Karpas-422 (cell line): Measurements from ENCODE around the gene NSUN4. TPM values are rescaled to one million over a fixed set of nuclear protein-coding genes. Genes with fewer than 3 reads are reported as not detected.

Experiments
- DNase-seq: peaks from one replicate; pipeline ENCODE4 v3.0.0-alpha.2; 2015
- H2AFZ ChIP-seq: fragments of 200-600 bp; sonication (generic); 2 replicates; pipeline ENCODE4 v1.6.1; 2014; ENCODE audit warnings: antibody characterized with exemption, low read length, mixed read lengths
- H3K27ac ChIP-seq: fragments of 200-600 bp; sonication (generic); 2 replicates; pipeline ENCODE4 v1.5.1; 2014; ENCODE audit warnings: mild to moderate bottlenecking, low read length, moderate library complexity
- H3K27me3 ChIP-seq: fragments of 200-600 bp; sonication (generic); 2 replicates; pipeline ENCODE4 v1.6.1; 2014; ENCODE audit warnings: low read length, mixed read lengths
- H3K36me3 ChIP-seq: fragments of 200-600 bp; sonication (generic); 2 replicates; pipeline ENCODE4 v1.6.1; 2014; ENCODE audit warnings: low read length, mixed read lengths; ENCODE audit not compliant: insufficient read depth
- H3K4me1 ChIP-seq: fragments of 200-600 bp; sonication (generic); 2 replicates; pipeline ENCODE4 v1.6.1; 2014; ENCODE audit warnings: mild to moderate bottlenecking, low read length, mixed read lengths
- H3K4me2 ChIP-seq: fragments of 200-600 bp; sonication (generic); 2 replicates; pipeline ENCODE4 v1.6.1; 2014; ENCODE audit warnings: low read length, low read depth, mild to moderate bottlenecking; ENCODE audit not compliant: poor library complexity, severe bottlenecking
- H3K4me3 ChIP-seq: fragments of 200-600 bp; sonication (generic); 2 replicates; pipeline ENCODE4 v1.5.1; 2014; ENCODE audit warnings: mild to moderate bottlenecking, antibody characterized with exemption, low read length, mixed read lengths
- H3K79me2 ChIP-seq: fragments of 200-600 bp; sonication (generic); 2 replicates; pipeline ENCODE4 v1.6.1; 2014; ENCODE audit warnings: mild to moderate bottlenecking, low read length, mixed read lengths
- H3K9ac ChIP-seq: fragments of 200-600 bp; sonication (generic); 2 replicates; pipeline ENCODE4 v1.6.0; 2014; ENCODE audit warnings: low read length
- H3K9me2 ChIP-seq: fragments of 200-600 bp; sonication (generic), shearing (Covaris generic); replicated peaks from 2 replicates; pipeline ENCODE4 v1.6.0; 2014; ENCODE audit warnings: mild to moderate bottlenecking, low read length, moderate library complexity; ENCODE audit not compliant: insufficient read depth
- H3K9me3 ChIP-seq: fragments of 300-700, 200-600 bp; sonication (generic); 2 replicates; pipeline ENCODE4 v1.6.1; 2014; ENCODE audit warnings: low read length, mixed read lengths
- H4K20me1 ChIP-seq: fragments of 200-600 bp; sonication (generic); 2 replicates; pipeline ENCODE4 v1.6.1; 2014; ENCODE audit warnings: mild to moderate bottlenecking, antibody characterized with exemption, low read length, low read depth; ENCODE audit not compliant: insufficient read depth
- total RNA-seq: library from RNA; depleted of rRNA; stranded (reverse); fragments of >200 nt; shearing (Covaris generic); gene quantifications from 2 replicates; pipeline ENCODE4 v1.2.3, GENCODE V29; 2014; ENCODE audit warnings: low replicate concordance; rRNA removed

The NSUN4 gene
- total RNA-seq: 15.9 and 27.1 TPM in 2 replicates

DNA sequence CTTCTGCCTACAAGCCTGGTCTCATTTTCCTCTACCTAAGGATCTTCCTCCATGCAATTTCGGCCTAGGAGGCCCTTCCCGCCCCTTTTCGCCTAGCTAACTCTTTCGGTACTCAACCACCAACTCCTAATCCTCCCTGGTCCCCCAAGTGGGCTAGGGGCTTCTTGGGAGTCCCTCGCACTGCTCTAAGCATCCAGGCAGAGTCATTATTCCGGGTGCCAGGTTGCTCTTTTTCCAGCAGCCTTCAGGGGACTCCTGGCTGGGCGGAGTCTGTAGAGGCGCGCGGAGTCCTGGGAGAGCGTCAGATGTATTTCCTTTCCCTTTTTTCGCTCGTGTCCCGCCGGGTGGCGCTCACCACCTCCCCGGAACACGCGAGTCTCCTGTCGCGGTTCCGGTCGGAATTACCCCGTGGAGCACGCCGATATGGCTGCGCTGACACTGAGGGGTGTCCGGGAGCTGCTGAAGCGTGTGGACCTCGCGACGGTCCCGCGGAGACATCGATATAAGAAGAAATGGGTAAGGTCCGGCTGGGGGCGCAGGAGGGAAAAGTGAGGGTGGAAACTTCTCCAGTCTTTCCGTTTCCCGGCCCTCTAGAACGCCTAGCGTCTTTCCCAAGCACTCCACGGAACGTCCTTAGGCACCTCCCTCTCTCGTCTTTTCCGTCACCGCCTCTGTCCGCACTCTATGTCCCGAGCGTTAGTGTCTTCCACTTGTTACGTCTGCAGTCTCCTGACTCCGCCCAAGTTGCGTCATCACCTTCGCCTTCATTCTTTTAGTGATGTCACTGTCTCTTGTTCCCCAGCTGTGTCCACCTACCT is at the start of gene NSUN4:
Gene NSUN4, plus strand, starts transcription at position 404 of the 818 bp plus-strand sequence. Its CDS starts 20 bp downstream, at position 424.
- Histone ChIP-seq H3K4me1 (peaks cover 24% of the 10 kb centered on the region), H3K9me2 (no peaks in the 10 kb centered on the region), H2AFZ (peak within 1 kb of the TSS; percentile 82; the same call in 1 of the 2 replicates), H3K79me2 (peaks cover 26% of the 10 kb centered on the region), H3K36me3 (peaks cover 3% of the 10 kb centered on the region; the same call in 1 of the 2 replicates), H4K20me1 (peaks cover 7% of the 10 kb centered on the region; the same call in 1 of the 2 replicates), H3K4me2 (peak within 1 kb of the TSS; percentile 90), H3K9ac (peak within 1 kb of the TSS; percentile 97), H3K9me3 (no peaks in the 10 kb centered on the region), H3K27me3 (no peaks in the 10 kb centered on the region), H3K27ac (peak within 1 kb of the TSS; percentile 77), H3K4me3 (peak within 1 kb of the TSS; percentile 82)
- DNase-seq: peak; percentile 95

DNA sequence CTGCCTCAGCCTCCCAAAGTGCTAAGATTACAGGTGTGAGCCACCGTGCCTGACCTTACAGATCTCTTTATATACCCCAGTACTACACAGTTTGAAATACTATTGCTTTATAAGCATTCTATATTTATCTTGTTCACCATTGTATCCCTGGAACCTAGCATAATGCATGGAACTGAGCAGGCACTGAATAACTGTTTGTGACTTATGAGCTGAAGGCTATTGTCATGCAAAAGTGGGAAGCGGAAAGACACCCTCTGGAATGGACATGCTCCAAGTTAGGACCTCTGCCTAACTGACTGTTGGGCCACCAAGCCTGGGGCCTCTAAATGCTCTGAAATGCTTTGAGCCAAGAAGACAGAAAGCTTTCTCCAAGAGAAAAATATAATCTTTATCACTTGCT is 45.3 kb upstream of the NSUN4 start:
- H4K20me1 ChIP-seq: no peaks in the 10 kb centered on the region
- no peak for DNase-seq
- H3K27me3 ChIP-seq: no peaks in the 10 kb centered on the region
- no peak overlapping the region for H2AFZ ChIP-seq
- H3K79me2 ChIP-seq: peaks cover 35% of the 10 kb centered on the region
- no peaks in the 10 kb centered on the region for H3K9me3 ChIP-seq
- H3K9ac ChIP-seq: no peak overlapping the region
- H3K27ac ChIP-seq: no peak overlapping the region
- H3K9me2 ChIP-seq: no peaks in the 10 kb centered on the region
- H3K36me3 ChIP-seq: peaks cover 28% of the 10 kb centered on the region
- H3K4me3 ChIP-seq: no peak overlapping the region
- H3K4me2 ChIP-seq: no peak overlapping the region
- peaks cover under 1% of the 10 kb centered on the region; the same call in 1 of the 2 replicates for H3K4me1 ChIP-seq

DNA sequence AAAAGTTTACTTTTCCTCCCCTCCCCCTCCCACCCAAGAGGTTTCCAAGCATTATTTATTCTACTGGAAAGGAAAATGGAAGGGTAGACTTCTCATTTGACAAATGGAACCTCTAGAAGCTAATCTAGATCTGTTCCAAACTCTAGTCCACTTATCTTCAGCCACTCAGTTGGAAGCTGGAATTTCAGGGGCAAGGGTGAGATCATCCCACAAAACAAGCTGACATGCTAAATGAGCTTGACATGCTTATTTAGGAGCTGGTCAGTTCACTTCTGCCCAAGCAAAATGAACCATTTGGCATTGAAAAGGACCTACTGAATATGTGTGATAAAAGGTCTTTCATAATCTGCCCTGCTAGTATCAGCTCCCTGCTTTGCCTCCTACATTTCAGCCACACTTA is 42.2 kb upstream of the NSUN4 start:
- no peak overlapping the region for H3K4me3 ChIP-seq
- H3K36me3 ChIP-seq: peaks cover 28% of the 10 kb centered on the region
- no peak overlapping the region for H3K4me2 ChIP-seq
- H3K9me3 ChIP-seq: no peaks in the 10 kb centered on the region
- no peaks in the 10 kb centered on the region for H3K9me2 ChIP-seq
- no peaks in the 10 kb centered on the region for H3K27me3 ChIP-seq
- no peaks in the 10 kb centered on the region for H4K20me1 ChIP-seq
- H3K4me1 ChIP-seq: peaks cover 12% of the 10 kb centered on the region
- H3K79me2 ChIP-seq: peaks cover 61% of the 10 kb centered on the region
- no peak overlapping the region for H3K27ac ChIP-seq
- H2AFZ ChIP-seq: no peak overlapping the region
- DNase-seq: no peak
- no peak overlapping the region for H3K9ac ChIP-seq

DNA sequence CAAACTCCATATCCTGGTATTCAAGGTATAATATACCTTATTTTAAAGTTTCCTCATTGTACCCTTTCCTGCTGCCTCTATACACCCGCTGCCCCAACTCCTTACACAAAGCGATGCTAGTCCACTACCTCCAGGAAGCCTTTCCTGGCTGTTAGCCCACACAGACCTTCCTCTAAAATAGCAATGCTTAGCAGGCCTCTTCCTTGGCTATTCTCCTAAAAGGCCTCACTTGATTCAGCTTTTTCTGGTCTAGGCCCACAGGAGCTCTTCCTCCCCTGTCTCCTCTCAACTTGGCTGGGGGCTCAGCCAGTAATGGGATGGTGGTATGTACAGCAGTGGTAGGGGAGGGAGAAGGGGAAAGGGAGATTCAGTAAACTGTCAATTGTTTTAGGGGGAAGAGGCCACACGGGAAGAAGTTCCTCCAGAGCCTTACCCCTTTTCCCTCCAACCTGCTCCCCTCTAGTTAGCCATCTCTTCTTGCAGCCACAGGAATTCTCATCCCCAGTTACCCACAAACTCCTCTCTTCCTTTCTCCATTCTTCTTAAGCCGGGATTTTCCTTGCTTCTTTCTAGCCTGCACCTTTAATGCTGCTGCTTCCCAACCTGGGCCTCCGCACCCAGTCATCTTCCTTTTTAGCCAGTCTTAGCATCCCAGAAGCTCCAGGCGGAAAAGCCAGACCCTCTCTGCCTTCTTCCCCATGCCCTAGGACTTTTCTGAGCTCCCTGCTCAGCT is 39.8 kb upstream of the NSUN4 start:
- Histone ChIP-seq H3K27ac (peak overlapping the region; percentile 76), H3K9ac (peak overlapping the region; percentile 98), H3K36me3 (peaks cover 23% of the 10 kb centered on the region), H3K9me2 (no peaks in the 10 kb centered on the region), H4K20me1 (peaks cover 7% of the 10 kb centered on the region; the same call in 1 of the 2 replicates), H3K27me3 (no peaks in the 10 kb centered on the region), H3K79me2 (peaks cover 84% of the 10 kb centered on the region), H3K4me3 (peak overlapping the region; percentile 78), H3K9me3 (no peaks in the 10 kb centered on the region), H3K4me2 (peak overlapping the region; percentile 82), H3K4me1 (peaks cover 22% of the 10 kb centered on the region), H2AFZ (no peak overlapping the region)
- DNase-seq: no peak

DNA sequence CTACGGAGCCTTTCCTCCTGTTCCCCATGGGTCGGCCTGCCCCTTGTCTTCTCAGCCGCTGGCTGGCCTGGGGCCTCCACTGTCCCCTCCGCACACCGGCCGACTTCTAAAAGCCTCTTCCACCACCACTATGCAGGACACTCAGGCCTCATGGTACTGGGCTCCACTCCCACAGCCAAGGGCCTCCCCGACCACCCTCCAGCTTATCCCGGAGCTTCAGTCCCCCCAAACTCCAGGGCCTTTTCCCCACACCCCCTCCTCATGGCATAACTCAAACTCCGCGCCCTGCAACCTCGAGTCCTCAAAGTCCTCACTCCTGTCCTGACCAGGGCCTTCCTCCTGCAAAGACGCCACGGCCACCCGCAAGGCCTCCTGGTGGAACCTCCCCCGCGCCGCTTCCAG is 39.2 kb upstream of the NSUN4 start:
- H3K9ac ChIP-seq: peak overlapping the region; percentile 98
- DNase-seq: no peak
- H3K27me3 ChIP-seq: no peaks in the 10 kb centered on the region
- no peaks in the 10 kb centered on the region for H3K9me3 ChIP-seq
- H4K20me1 ChIP-seq: peaks cover 10% of the 10 kb centered on the region
- peak overlapping the region; percentile 78 for H3K4me3 ChIP-seq
- H3K4me2 ChIP-seq: peak overlapping the region; percentile 82
- no peak overlapping the region for H2AFZ ChIP-seq
- peaks cover 27% of the 10 kb centered on the region for H3K4me1 ChIP-seq
- peaks cover 90% of the 10 kb centered on the region for H3K79me2 ChIP-seq
- H3K27ac ChIP-seq: peak overlapping the region; percentile 76
- no peaks in the 10 kb centered on the region for H3K9me2 ChIP-seq
- H3K36me3 ChIP-seq: peaks cover 20% of the 10 kb centered on the region

DNA sequence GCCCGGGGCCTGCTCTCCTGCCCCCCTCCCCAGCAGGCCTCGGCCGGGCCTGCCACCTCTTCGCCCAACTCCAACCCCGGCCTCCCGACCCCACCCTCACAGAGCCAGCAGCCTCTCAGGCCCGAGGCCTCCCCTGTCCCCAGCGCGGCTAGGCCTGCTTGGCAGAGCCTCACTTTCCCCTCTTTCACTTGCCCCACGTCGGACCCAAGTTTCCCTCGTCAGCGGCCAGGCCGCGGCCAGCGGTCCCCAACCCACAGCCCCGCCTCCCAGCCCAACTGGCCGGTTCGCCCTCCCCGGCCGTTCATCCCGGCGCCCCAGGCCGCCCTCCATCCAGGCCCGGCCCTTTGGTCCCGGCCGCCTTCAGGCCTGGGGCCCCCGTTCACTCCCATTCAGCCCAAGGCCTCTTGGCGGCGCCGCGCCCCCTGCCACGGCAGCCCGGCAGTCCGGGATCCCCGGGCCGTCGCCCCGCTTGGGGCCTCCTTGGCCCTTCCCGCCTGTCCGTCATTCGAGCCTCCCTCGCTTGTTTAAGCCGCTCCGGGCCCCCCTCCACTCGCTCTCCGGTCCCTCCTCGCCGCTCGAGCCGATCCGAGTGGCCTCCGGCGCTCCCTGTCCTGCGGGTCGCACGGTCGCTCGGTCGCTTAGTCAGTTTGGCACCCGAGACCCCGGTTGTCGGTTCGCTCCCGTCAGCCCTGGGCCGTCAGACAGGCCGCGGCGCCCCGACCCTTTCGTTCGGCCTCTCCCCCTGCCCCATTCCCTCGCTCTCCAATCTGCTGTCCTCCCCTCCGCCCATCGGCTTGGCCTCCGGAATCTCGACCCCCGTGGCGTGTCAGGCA is 38.6 kb upstream of the NSUN4 start:
- Histone ChIP-seq H3K9ac (peak overlapping the region; percentile 98), H4K20me1 (peaks cover 16% of the 10 kb centered on the region), H2AFZ (no peak overlapping the region), H3K79me2 (peaks cover 93% of the 10 kb centered on the region), H3K4me3 (peak overlapping the region; percentile 78), H3K4me1 (peaks cover 33% of the 10 kb centered on the region), H3K27me3 (no peaks in the 10 kb centered on the region), H3K9me3 (no peaks in the 10 kb centered on the region), H3K36me3 (peaks cover 18% of the 10 kb centered on the region; the same call in 1 of the 2 replicates), H3K9me2 (no peaks in the 10 kb centered on the region), H3K27ac (peak overlapping the region; percentile 76), H3K4me2 (peak overlapping the region; percentile 82)
- peak; percentile 84 for DNase-seq

DNA sequence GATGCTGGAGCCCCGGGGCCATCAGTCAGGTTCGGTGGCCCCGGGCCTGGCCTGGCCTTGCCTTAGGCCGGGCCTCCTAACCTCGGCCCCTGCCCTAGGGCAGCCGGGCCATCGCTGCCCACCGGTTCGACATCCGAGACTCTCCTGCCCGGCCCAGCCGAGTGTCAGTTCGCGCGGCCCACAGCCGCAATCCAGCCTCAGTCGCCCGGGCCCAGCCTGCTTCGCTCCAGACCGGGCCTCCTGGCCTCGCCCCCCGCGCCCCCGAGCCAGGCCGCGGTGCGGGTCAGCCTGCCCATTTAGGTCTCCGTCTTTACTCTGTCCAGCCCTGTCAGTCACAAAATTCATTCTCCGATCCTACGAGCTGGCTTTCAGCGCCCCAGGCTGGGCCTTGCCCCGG is 38.0 kb upstream of the NSUN4 start:
- DNase-seq: peak; percentile 66
- Histone ChIP-seq H3K9ac (peak overlapping the region; percentile 98), H3K79me2 (peaks cover 93% of the 10 kb centered on the region), H3K4me1 (peaks cover 39% of the 10 kb centered on the region), H2AFZ (no peak overlapping the region; the same call in 1 of the 2 replicates), H4K20me1 (peaks cover 21% of the 10 kb centered on the region), H3K27me3 (no peaks in the 10 kb centered on the region), H3K36me3 (peaks cover 17% of the 10 kb centered on the region; the same call in 1 of the 2 replicates), H3K4me3 (peak overlapping the region; percentile 78), H3K27ac (peak overlapping the region; percentile 76), H3K9me2 (no peaks in the 10 kb centered on the region), H3K4me2 (peak overlapping the region; percentile 82), H3K9me3 (no peaks in the 10 kb centered on the region)
